Neural cell (in vitro differentiated cells): Measurements from ENCODE around the gene ITPR2. TPM values are rescaled to one million over a fixed set of nuclear protein-coding genes. Genes with fewer than 3 reads are reported as not detected.

Experiments used
- H2AFZ ChIP-seq: fragments of 200-600, 300-800 bp; sonication (generic), shearing (Covaris generic); 2 replicates; pipeline ENCODE4 v1.6.0; 2014; ENCODE audit warnings: low read depth, mild to moderate bottlenecking, antibody characterized with exemption, low read length, moderate library complexity
- H3F3A ChIP-seq: fragments of 200-600 bp; shearing (Covaris generic); 2 replicates; pipeline ENCODE4 v1.6.1; 2016; ENCODE audit warnings: mild to moderate bottlenecking, moderate library complexity, mixed read lengths, antibody characterized with exemption, low read length; ENCODE audit not compliant: insufficient read depth, poor library complexity, severe bottlenecking
- H3K27ac ChIP-seq: fragments of 200-600, 300-800 bp; sonication (generic), shearing (Covaris generic); 2 replicates; pipeline ENCODE4 v1.5.1; 2014; ENCODE audit warnings: mild to moderate bottlenecking, low read length, moderate library complexity
- H3K27me3 ChIP-seq: fragments of 300-800, 200-600 bp; sonication (generic), shearing (Covaris generic); 2 replicates; pipeline ENCODE4 v1.6.0; 2014; ENCODE audit warnings: mild to moderate bottlenecking, low read depth, low read length, moderate library complexity; ENCODE audit not compliant: insufficient read depth
- H3K36me3 ChIP-seq: fragments of 300-800, 200-600 bp; sonication (generic), shearing (Covaris generic); 2 replicates; pipeline ENCODE4 v1.5.1; 2014; ENCODE audit warnings: mild to moderate bottlenecking, antibody characterized with exemption, low read length, moderate library complexity; ENCODE audit not compliant: insufficient read depth
- H3K4me2 ChIP-seq: fragments of 300-800, 200-600 bp; sonication (generic), shearing (Covaris generic); 2 replicates; pipeline ENCODE4 v1.6.0; 2014; ENCODE audit warnings: mild to moderate bottlenecking, low read length
- H3K4me3 ChIP-seq: fragments of 300-800, 200-600 bp; sonication (generic), shearing (Covaris generic); 2 replicates; pipeline ENCODE4 v1.5.1; 2014; ENCODE audit warnings: mild to moderate bottlenecking, low read length, moderate library complexity
- H3K79me2 ChIP-seq: fragments of 200-600 bp; shearing (Covaris generic); replicated peaks from 2 replicates; pipeline ENCODE4 v1.6.0; 2014; ENCODE audit warnings: mild to moderate bottlenecking, low read length, moderate library complexity; ENCODE audit not compliant: insufficient read depth
- H3K9ac ChIP-seq: fragments of 300-800, 200-600 bp; sonication (generic), shearing (Covaris generic); 2 replicates; pipeline ENCODE4 v1.6.1; 2016; ENCODE audit warnings: mild to moderate bottlenecking, low read length, mixed read lengths
- H3K9me2 ChIP-seq: fragments of 200-600 bp; shearing (Covaris generic); 2 replicates; pipeline ENCODE4 v1.6.1; 2016; ENCODE audit warnings: mild to moderate bottlenecking, low read length, mixed read lengths; ENCODE audit not compliant: insufficient read depth
- H3K9me3 ChIP-seq: fragments of 200-600, 300-800 bp; sonication (generic), shearing (Covaris generic); 2 replicates; pipeline ENCODE4 v1.6.1; 2016; ENCODE audit warnings: mild to moderate bottlenecking, mixed run types, low read length, moderate library complexity, mixed read lengths
- H4K20me1 ChIP-seq: fragments of 200-600 bp; shearing (Covaris generic); 2 replicates; pipeline ENCODE4 v1.6.1; 2016; ENCODE audit warnings: mild to moderate bottlenecking, mixed run types; ENCODE audit not compliant: insufficient read depth
- CTCF ChIP-seq: fragments of 450-650 bp; IDR thresholded peaks from 2 replicates; pipeline ENCODE4 v1.5.1; 2014; ENCODE audit warnings: antibody characterized with exemption, mild to moderate bottlenecking, moderate library complexity; ENCODE audit not compliant: poor library complexity, severe bottlenecking
- EP300 ChIP-seq: fragments of 450-650 bp; conservative IDR thresholded peaks from 2 replicates; pipeline ENCODE4 v1.6.1; 2014; ENCODE audit warnings: antibody characterized with exemption, mild to moderate bottlenecking, moderate library complexity; ENCODE audit not compliant: poor library complexity, severe bottlenecking
- EZH2 ChIP-seq: fragments of 200-600, 300-800 bp; shearing (Covaris generic), sonication (generic); IDR thresholded peaks from 2 replicates; pipeline ENCODE4 v1.6.1; 2014; ENCODE audit warnings: antibody characterized with exemption, low read length, borderline replicate concordance, mild to moderate bottlenecking; ENCODE audit not compliant: insufficient read depth, poor library complexity, severe bottlenecking
- MXI1 ChIP-seq: fragments of 450-650 bp; conservative IDR thresholded peaks from 2 replicates; pipeline ENCODE4 v1.6.1; 2014; ENCODE audit warnings: antibody characterized with exemption, mild to moderate bottlenecking; ENCODE audit not compliant: poor library complexity, severe bottlenecking
- POLR2AphosphoS5 ChIP-seq: IDR thresholded peaks from 2 replicates; pipeline ENCODE4 v1.6.1; 2012
- RAD21 ChIP-seq: fragments of 450-650 bp; conservative IDR thresholded peaks from 2 replicates; pipeline ENCODE4 v1.6.1; 2014; ENCODE audit warnings: antibody characterized with exemption, mild to moderate bottlenecking, moderate library complexity
- REST ChIP-seq: IDR thresholded peaks from 2 replicates; pipeline ENCODE4 v1.6.1; 2012; ENCODE audit warnings: borderline replicate concordance
- SMC3 ChIP-seq: fragments of 450-650 bp; conservative IDR thresholded peaks from 2 replicates; pipeline ENCODE4 v1.6.1; 2014; ENCODE audit warnings: antibody characterized with exemption, mild to moderate bottlenecking, moderate library complexity; ENCODE audit not compliant: poor library complexity
- TAF1 ChIP-seq: IDR thresholded peaks from 2 replicates; pipeline ENCODE4 v1.6.1; 2012; ENCODE audit warnings: low read depth
- polyA plus RNA-seq: library from polyadenylated mRNA; depleted of rRNA; stranded (reverse); fragments of >200 nt; gene quantifications from 2 replicates; pipeline ENCODE4 v1.2.3, GENCODE V29; 2014

The ITPR2 gene
- polyA plus RNA-seq, 1 donor from 2014 or later, result 2.0 TPM

- no peaks in the 10 kb centered on the region for H3K9me3 ChIP-seq
- no peaks in the 10 kb centered on the region for H3F3A ChIP-seq
- no peaks in the 10 kb centered on the region for H4K20me1 ChIP-seq
- H3K36me3 ChIP-seq, result no peaks in the 10 kb centered on the region
- no peak overlapping the region for H2AFZ ChIP-seq
- no peaks in the 10 kb centered on the region for H3K27me3 ChIP-seq
- H3K79me2 ChIP-seq, result no peaks in the 10 kb centered on the region
- H3K4me2 ChIP-seq, result no peak overlapping the region
- no peak overlapping the region for H3K4me3 ChIP-seq
- no peak overlapping the region for H3K27ac ChIP-seq
- TF ChIP-seq REST, result no peak
- no peak for TF ChIP-seq EP300
- TF ChIP-seq TAF1, result no peak
- TF ChIP-seq CTCF, result no peak
- no peak for TF ChIP-seq EZH2
- TF ChIP-seq RAD21, result no peak
- no peak for TF ChIP-seq SMC3
- TF ChIP-seq MXI1, result no peak
- no peak for TF ChIP-seq POLR2AphosphoS5
- H3K9me2 ChIP-seq, result no peaks in the 10 kb centered on the region
- no peak overlapping the region for H3K9ac ChIP-seq
These were observed 367.4 kb downstream of the ITPR2 start for GRCh38 chr12:26465419-26466097.

- Histone ChIP-seq H3K9me3 (no peaks in the 10 kb centered on the region), H3K9ac (no peak overlapping the region), H3F3A (no peaks in the 10 kb centered on the region), H2AFZ (no peak overlapping the region), H3K27ac (no peak overlapping the region), H3K4me3 (no peak overlapping the region), H4K20me1 (no peaks in the 10 kb centered on the region), H3K9me2 (no peaks in the 10 kb centered on the region), H3K79me2 (no peaks in the 10 kb centered on the region), H3K27me3 (no peaks in the 10 kb centered on the region), H3K4me2 (no peak overlapping the region), H3K36me3 (no peaks in the 10 kb centered on the region)
- TF ChIP-seq POLR2AphosphoS5 (no peak), SMC3 (no peak), RAD21 (no peak), EZH2 (no peak), TAF1 (no peak), EP300 (no peak)
These were observed 371.2 kb downstream of the ITPR2 start for GRCh38 chr12:26461776-26462175.
